Progenitor cell of endocrine pancreas (in vitro differentiated cells): Measurements from ENCODE around the gene WIPI1. TPM values are rescaled to one million over a fixed set of nuclear protein-coding genes. Genes with fewer than 3 reads are reported as not detected.
"Not testable (repeated sequence)": the region's sequence is repeated elsewhere in the genome, so short reads cannot be mapped to it uniquely, and the experiment has no call there.

ENCODE experiments used
- DNase-seq: peaks from one replicate; pipeline ENCODE4 v3.0.0; 2021; ENCODE audit warnings: low spot score; ENCODE audit not compliant: unreplicated experiment
- H3K27ac Mint-ChIP-seq: 2 replicates; pipeline ENCODE4 v1.8.0; 2021; ENCODE audit warnings: mild to moderate bottlenecking, moderate library complexity, mixed read lengths
- H3K27me3 Mint-ChIP-seq: 2 replicates; pipeline ENCODE4 v1.8.0; 2021; ENCODE audit warnings: mixed read lengths
- H3K36me3 Mint-ChIP-seq: 2 replicates; pipeline ENCODE4 v1.8.0; 2022; ENCODE audit warnings: mixed read lengths; ENCODE audit not compliant: insufficient read depth
- H3K4me1 Mint-ChIP-seq: 2 replicates; pipeline ENCODE4 v1.8.0; 2021; ENCODE audit warnings: low read depth, mixed read lengths
- H3K4me3 Mint-ChIP-seq: 2 replicates; pipeline ENCODE4 v1.8.0; 2021; ENCODE audit warnings: low read depth, mild to moderate bottlenecking, moderate library complexity, mixed read lengths
- H3K9me3 Mint-ChIP-seq: 2 replicates; pipeline ENCODE4 v1.8.0; 2021; ENCODE audit warnings: low read depth, mixed read lengths
- total RNA-seq: library from RNA; stranded (reverse); gene quantifications from 2 replicates; pipeline ENCODE4 v1.2.1, GENCODE V29; 2021
- TF ChIP-seq, protein P1 (sequence below): fragments of 200-600 bp; sonication (generic); IDR thresholded peaks from one replicate; pipeline ENCODE4 v1.5.0; 2021; ENCODE audit warnings: antibody characterized with exemption, mild to moderate bottlenecking; ENCODE audit not compliant: unreplicated experiment

WIPI1 gene
- total RNA-seq, 1 donor from 2014 or later, result 53.5 TPM

DNA sequence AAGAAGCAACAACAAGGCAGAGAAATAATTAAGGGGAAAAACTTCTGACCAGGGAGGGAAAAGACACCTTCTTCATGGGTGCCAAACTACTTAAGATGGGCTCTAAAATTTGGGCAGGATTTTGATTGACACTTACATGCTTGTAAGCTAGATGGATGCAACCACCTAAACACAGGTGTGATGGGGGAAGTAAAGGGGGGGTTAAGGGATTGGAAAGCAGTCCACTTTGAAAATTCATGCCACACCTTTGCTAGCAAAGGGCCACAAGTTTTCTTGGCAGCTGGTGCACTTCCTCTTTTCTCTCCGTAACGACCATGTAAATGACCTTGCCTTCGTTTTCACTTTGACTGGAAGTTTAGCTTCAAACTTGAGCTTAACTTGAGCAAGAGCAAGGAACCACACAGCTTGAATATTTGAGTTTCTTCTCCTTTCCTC, 40.6 kb upstream of the WIPI1 start:
- H3K4me3 Mint-ChIP-seq, result no peak overlapping the region
- TF ChIP-seq, protein P1, sequence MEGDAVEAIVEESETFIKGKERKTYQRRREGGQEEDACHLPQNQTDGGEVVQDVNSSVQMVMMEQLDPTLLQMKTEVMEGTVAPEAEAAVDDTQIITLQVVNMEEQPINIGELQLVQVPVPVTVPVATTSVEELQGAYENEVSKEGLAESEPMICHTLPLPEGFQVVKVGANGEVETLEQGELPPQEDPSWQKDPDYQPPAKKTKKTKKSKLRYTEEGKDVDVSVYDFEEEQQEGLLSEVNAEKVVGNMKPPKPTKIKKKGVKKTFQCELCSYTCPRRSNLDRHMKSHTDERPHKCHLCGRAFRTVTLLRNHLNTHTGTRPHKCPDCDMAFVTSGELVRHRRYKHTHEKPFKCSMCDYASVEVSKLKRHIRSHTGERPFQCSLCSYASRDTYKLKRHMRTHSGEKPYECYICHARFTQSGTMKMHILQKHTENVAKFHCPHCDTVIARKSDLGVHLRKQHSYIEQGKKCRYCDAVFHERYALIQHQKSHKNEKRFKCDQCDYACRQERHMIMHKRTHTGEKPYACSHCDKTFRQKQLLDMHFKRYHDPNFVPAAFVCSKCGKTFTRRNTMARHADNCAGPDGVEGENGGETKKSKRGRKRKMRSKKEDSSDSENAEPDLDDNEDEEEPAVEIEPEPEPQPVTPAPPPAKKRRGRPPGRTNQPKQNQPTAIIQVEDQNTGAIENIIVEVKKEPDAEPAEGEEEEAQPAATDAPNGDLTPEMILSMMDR, result no peak
- H3K9me3 Mint-ChIP-seq, result no peaks in the 10 kb centered on the region
- H3K4me1 Mint-ChIP-seq, result no peaks in the 10 kb centered on the region
- DNase-seq, result no peak
- peaks cover 9% of the 10 kb centered on the region for H3K27me3 Mint-ChIP-seq
- H3K36me3 Mint-ChIP-seq, result no peaks in the 10 kb centered on the region
- H3K27ac Mint-ChIP-seq, result no peak overlapping the region

DNA sequence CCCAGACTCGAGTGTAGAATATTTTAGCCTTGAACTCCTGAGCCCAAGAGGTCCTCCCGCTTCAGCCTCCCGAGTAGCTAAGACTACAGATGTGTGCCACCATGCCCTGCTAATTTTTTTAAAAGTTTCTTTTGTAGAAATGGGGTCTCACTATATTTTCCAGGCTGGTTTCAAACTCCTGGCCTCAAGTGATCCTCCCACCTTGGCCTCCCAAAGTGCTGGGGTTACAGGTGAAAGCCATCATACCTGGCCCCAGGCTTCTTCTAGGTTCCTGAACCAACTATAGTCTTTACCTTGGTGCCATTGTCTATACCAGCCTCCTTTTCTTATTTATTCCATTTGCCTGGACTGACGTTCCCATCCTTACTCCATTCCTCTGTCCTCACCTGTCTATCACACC, 37.8 kb upstream of the WIPI1 start:
- H3K27ac Mint-ChIP-seq, result no peak overlapping the region
- no peaks in the 10 kb centered on the region for H3K9me3 Mint-ChIP-seq
- TF ChIP-seq, protein P1, result no peak
- no peak overlapping the region for H3K4me3 Mint-ChIP-seq
- no peaks in the 10 kb centered on the region for H3K36me3 Mint-ChIP-seq
- DNase-seq, result no peak
- H3K4me1 Mint-ChIP-seq, result peaks cover 3% of the 10 kb centered on the region
- peaks cover 3% of the 10 kb centered on the region for H3K27me3 Mint-ChIP-seq

DNA sequence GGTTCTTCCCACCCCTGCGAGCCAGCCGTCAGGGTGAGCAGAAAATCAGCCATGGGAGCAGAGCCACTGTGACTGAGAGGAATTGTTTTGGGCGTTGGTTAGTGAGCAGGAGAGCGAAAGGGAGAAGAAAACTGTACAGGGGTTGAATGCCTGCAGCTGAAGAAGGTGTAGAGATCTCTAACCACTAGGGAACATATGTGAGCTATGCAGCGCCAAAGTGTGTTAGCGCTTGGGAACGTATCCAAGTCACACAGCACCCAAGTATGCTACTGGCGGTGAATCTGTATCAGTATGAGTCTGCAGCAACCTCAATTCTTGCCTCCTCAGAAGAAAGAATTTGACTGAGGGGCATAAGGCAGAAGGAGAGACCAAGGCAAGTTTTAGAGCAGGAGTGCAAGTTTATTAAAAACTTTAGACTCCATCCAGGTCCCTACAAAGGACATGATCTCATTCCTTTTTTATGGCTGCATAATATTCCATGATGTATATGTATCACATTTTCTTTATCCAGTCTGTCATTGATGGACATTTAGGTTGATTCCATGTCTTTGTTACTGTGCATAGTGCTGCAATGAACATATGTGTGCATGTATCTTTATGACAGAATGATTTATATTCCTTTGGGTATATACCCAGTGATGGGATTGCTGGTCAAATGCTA, 35.2 kb upstream of the WIPI1 start:
- not testable (repeated sequence) for H3K4me1 Mint-ChIP-seq, H3K4me3 Mint-ChIP-seq, H3K36me3 Mint-ChIP-seq, H3K27ac Mint-ChIP-seq, H3K9me3 Mint-ChIP-seq, DNase-seq, H3K27me3 Mint-ChIP-seq

DNA sequence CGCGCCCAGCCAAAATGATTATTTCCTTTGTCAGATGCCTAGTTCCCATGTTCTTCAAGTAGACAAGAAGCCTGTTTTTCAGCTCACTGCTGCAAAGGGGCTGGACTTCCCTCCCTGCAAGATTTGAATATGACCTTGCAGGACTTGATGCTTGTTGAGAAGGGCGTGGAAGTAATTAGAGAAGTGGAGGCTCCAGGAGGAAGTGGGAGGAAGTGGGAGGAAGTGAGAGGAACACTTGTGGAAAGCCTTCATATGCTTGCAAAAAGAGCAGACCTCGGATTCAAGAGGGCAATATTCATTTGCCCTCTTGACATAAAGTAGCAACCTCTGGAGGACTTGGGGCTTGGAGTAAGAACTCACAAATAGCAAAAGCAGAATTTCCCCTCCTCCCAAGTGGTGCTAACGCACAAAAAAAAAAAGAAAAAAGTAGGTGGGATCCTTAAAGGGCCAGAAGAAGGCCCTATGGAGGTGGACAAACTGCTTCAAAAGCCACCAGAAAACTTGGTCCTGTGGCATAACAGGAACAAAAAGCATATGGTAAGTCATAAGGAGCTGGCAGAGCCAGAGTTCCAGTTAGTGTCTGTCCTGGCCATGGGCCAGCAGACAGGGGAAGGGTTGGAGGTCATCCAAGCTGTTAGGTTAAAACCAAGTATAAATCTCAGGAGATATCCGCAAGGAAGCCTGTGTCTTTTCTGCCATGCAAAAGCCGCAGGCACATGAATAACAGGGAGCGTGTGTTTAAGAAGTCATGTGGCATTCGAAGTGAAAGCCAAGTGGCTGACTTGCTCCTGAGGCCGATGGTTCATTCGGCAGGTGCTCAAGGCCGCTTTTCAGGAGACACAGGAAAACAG, 34.3 kb upstream of the WIPI1 start:
- H3K27me3 Mint-ChIP-seq, result no peaks in the 10 kb centered on the region
- DNase-seq, result no peak
- no peak overlapping the region for H3K4me3 Mint-ChIP-seq
- no peak overlapping the region for H3K27ac Mint-ChIP-seq
- no peaks in the 10 kb centered on the region for H3K9me3 Mint-ChIP-seq
- peaks cover 3% of the 10 kb centered on the region for H3K4me1 Mint-ChIP-seq
- TF ChIP-seq, protein P1, result no peak
- H3K36me3 Mint-ChIP-seq, result no peaks in the 10 kb centered on the region

DNA sequence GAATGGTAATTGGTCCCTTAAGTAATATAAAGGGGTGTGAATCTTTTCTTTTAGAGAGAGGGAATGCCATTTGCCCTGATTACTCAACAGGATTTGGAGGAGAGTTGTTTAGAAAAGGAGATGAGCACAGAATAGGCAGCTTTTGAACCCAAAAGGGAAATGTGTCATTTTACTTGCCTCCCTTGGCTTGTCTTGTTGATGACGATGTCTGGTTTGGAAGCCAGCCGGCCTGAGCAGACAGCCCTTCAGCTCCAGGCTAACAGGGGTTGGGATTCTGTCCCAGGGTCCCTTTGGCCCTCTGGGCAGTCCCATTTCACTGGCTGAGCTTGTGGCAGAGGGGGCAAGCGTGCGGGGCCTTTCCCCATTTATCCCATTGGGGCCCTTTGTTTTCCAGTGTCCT, 32.6 kb upstream of the WIPI1 start:
- TF ChIP-seq, protein P1, result no peak
- peaks cover 8% of the 10 kb centered on the region for H3K4me1 Mint-ChIP-seq
- no peak for DNase-seq
- no peak overlapping the region for H3K27ac Mint-ChIP-seq
- H3K27me3 Mint-ChIP-seq, result no peaks in the 10 kb centered on the region
- H3K4me3 Mint-ChIP-seq, result no peak overlapping the region
- no peaks in the 10 kb centered on the region for H3K36me3 Mint-ChIP-seq
- H3K9me3 Mint-ChIP-seq, result no peaks in the 10 kb centered on the region

DNA sequence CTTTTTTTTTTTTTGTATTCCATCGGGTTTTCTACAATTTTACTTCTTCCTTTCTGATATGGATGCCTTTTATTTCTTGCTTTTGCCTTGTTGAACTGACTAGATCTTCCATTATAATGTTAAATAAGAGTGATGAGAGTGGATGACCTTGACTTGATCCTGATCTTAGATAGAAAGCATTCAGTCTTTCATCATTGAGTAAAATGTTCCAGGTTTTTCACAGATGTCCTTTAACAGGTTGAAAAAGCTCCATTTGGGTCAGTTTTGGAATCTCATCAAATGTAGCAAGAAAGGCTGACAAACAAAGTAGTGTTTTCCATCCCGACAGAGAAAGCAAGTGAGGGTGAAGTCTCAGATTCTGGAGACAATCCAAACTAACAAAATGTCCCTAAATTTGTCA, 27.2 kb upstream of the WIPI1 start:
- no peak for DNase-seq
- Mint-ChIP-seq H3K27me3 (peaks cover 3% of the 10 kb centered on the region), H3K4me1 (peaks cover 19% of the 10 kb centered on the region), H3K9me3 (peaks cover 7% of the 10 kb centered on the region), H3K27ac (no peak overlapping the region), H3K36me3 (peaks cover 4% of the 10 kb centered on the region), H3K4me3 (no peak overlapping the region)
- TF ChIP-seq, protein P1, result no peak
